ENCODE data around the gene CENPQ.
"Not testable (repeated sequence)": the region's sequence is repeated elsewhere in the genome, so short reads cannot be mapped to it uniquely, and the experiment has no call there.

The CENPQ gene, protein sequence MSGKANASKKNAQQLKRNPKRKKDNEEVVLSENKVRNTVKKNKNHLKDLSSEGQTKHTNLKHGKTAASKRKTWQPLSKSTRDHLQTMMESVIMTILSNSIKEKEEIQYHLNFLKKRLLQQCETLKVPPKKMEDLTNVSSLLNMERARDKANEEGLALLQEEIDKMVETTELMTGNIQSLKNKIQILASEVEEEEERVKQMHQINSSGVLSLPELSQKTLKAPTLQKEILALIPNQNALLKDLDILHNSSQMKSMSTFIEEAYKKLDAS

DNA sequence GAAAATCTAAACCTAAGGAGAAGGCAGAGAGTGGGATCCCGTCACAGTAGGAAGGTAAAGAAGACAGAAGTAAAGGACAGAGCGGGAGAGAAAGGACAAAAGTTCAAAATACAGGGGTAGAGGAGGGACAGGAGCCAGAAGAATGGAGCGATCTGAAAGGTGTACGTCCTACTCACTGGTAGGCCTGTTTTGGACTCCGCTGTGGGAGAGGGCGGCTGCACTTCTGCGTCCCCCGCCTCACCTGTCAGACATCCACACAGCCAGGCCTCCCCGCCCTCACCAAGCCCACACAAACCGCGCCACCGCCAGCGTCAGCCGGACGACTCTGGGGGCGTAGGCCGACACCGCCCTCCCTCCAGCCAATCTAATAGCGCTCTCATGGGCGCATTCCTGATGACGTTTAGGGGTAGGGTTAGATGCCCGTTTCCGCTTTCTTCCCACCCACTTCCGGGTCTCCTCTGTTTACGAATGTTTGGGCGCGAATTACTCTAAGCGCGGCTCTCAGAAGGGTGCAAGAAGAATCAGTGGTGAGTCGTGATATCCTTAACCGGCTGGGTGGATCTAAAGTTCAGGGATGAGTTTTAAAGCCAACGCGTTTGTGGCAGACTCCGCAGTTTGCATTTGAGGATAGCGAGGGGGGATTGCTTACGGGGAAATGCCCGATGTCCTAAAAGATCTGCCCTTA, at the start of gene CENPQ, which contains the start of gene MMUT:
Gene CENPQ, plus strand, starts transcription at position 444 of the 685 bp plus-strand sequence. CDS start 6,807 bp downstream, outside the sequence.
Gene MMUT, minus strand, starts transcription at position 327 of the 685 bp plus-strand sequence. CDS start 3,787 bp downstream, outside the sequence.
- peak; percentile 85 for DNase-seq (ENCODE audit: low read depth)

DNA sequence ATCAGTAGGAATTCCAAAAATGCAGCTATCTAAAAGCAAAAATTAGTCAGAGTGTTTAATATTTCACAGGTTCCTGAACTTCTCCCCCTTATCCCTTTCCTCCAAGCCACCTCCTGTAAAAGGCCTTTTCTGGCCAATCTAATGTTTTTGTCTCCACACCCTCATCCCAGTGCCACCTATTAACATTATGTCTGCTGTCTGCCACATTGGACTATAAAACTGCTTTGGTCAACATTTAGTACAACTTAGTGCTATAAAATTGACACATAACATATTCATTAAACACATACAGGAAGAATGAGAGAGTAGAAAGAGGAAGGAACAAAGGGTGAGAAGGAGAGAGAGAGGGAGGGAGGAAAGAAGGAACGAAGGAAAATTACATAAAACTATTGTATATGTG, 47.8 kb upstream of the CENPQ start:
- DNase-seq (ENCODE audit: low read depth), result no peak

DNA sequence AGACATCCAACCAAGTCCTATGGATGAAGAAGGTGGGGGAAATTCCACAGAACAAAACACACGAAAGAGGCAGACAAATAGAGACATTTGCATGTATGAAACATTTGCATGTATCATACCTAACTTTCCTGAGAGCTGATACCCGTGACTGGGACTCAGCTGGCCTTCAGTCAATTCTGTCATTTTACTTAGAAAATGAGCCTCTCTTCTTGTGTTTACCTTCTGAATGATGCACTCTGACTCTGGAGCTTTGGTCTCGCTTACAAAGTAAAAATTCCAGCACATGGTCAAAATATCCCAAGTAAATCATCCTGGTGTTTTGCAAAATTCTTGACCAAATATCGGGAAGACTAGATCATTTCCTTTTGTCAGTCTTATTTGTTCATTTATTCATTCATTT, 47.0 kb upstream of the CENPQ start:
- no peak for DNase-seq (ENCODE audit: low read depth)

DNA sequence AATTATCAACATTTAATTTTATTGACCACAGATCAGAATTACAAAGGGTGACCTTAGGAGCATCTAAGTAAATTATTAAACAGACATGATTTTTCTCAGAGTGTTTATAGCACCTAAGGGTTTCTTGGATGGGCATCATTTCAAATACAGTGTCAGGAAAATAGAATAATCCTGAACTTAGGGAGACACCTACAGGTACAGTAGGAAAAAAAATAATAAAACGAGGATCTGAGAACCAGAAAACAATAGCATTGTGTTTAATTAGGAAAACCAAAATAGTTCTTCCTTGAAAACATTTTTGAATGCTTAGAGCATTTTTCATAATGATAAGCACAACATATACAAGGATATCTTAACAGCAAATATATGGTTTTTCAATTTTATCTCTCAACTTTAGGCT, 39.4 kb upstream of the CENPQ start:
- no peak for DNase-seq (ENCODE audit: low read depth)

DNA sequence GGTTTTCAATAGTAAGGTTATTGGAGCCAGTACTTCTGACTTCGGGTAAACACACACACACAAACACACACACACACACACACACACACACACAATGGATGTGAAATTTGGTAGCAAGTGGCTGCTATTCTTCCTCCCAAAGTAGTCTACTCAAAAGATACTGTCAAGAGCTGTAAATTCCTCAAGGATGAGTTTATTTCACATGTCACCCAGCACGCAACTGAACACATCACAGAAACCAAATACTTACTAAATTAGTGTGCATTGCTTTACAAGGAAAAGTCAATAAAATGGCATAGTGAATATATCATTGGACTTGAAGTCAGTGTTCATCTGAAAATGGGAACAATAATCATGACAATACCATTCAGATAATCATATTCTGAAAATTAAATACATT, 33.0 kb upstream of the CENPQ start:
- no peak for DNase-seq (ENCODE audit: low read depth)

DNA sequence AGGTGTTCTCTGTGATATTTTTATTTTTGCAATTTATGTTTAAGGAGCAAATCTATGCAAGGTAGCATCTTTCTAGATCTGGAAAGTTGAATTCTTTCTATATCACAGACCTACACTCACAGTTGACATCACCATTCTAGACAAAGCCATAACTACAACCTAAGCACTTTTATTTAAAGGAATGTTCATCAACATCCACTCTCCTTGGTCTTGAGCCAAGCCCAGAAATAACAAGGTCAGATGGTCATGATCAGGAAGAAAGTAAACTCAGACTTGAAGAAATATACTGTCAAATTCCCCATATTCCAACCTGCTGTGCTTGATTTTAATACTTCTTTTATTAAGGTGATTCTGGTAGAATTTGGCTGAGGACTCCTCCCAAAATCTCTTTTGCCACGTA, 32.3 kb upstream of the CENPQ start:
- DNase-seq (ENCODE audit: low read depth), result no peak

DNA sequence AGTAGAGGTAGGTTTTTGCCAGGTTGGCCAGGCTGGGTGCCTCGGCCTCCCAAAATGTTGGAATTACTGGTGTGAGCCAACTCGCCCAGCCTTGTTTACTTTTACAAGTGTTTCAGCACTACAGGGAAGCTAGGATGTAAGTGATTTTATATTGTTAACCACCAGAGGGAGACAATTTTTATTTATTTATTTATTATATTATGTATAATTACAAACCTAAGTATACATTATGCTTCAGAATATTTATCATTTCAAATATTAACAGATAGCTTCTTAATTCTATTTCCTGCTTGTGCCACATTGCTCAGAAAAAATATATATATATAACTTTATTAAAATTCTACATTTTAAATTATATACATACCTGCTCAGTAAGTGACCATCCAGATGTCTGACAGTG, 9.9 kb upstream of the CENPQ start:
- no peak for DNase-seq (ENCODE audit: low read depth)

DNA sequence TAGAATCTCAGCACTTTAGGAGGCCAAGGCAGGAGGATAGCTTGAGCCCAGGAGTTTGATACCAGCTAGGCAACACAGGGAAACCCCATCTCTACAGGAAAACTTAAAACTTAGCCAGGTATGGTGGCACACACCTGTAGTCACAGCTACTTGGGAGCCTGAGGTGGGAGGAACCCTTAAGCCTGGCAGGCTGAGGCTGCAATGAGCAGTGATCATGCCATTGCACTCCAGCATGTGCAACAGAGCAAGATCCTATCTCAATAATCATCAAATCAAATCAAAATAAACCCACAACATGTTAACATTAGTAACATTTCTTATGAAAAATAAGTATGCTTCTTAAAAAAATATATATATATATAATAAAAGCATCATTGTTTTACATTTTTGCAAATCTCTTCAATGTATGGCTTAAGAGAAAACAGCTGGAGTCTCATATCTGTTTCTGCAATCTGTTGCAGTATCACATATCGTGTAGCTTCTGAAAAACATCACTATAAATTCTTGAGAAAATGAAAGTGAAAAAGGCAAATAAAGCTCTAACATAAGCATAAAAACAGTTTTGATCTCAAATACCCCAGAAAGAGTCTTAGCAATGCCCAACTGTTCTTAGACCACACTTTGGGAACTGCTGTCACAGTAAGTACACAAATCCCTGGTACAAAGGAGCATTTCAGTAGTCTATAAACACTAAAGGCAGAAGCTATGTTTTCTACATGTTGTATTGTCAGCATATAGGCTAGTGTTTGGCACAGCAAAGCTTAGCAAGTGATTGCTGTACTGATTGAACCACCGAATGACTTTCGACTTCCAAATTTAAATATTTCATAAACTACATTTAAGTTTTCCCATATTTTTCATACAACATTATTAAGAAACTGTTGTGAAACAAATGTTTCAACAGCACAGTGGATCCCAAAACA, 8.1 kb upstream of the CENPQ start:
- no peak for DNase-seq (ENCODE audit: low read depth)

DNA sequence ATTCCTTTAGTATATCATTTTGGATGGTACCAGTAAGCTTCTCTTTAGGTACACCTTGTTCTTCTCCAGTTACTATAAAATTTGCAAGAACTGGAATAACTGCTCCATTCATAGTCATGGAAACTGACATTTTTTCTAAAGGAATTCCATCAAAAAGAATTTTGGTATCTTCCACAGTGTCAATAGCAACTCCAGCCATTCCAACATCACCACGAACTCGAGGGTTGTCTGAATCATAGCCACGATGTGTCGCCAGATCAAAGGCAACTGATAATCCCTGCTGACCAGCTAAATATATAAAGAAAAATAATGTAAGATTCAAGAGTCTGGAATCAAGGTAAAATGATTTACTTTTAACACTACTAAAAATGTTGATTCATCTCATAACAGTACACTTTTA, 5.4 kb upstream of the CENPQ start:
- DNase-seq (ENCODE audit: low read depth), result no peak

DNA sequence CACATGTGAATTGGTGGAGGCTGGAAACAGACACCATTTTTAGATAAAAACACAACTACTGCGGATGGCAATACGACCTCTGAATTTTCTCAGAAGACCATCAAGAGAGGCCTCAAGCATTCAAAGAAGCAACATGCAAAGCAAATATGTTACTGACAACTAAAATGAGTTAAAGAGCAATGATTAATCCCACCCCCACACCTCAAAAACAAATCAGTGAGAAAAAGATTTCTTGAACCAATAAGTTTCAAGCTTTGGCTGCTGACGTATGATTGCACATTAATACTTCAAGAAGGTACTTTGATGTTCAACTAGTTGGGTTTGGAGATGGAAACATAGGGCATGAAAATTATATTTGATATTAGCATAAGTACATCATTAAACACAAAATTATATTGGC, 1.1 kb upstream of the CENPQ start:
- no peak for DNase-seq (ENCODE audit: low read depth)

DNA sequence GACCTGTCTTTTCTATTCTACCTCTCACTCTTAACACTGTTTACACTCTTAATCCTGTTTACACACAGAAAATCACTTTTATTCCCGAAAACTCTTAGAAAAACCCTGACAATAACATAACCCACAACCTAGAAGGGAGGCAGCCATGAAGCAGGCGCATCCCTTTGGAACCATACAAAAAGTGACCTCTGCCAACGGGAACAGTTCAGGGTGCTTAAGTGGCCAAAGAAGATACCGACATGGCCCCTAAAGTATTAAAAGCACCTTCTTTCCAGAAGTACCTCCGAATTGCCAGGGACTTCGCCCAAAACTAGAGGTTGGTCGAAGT, 607 bp upstream of the CENPQ start:
- no peak for DNase-seq (ENCODE audit: low read depth)

DNA sequence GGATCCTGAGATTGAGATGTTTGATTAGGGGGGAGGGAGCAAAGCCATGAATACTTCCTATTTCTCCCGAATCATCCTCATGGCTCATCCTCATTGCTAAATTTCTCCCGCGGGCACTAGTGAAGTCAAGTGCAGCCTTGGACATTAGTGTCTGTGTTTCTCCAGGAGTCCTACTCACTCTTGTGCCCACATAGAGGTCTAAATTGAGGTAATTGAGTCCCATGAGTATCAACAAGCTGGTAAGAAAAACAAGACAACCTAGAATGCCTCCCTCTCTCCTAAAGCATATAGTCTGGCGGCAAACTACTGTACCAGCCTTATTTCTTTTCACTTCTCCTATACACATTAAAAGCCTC, 420 bp downstream of the CENPQ start:
- DNase-seq (ENCODE audit: low read depth), result no peak

DNA sequence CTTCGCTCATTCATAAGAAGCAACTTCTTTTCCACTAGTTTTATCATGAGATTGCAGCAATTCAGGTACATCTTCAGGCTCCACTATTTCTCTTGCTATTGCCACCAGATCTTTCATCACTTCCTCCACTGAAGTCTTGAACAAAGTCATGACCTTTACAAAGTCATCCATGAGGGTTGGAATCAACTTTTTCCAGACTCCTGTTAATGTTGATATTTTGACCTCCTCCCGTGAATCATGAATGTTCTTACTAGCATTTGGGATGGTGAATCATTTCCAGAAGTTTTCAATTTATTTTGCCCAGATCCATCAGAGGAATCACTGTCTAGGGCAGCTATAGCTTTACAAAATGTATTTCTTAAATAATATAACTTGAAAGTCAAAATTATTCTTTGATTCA, 1.5 kb downstream of the CENPQ start:
- DNase-seq (ENCODE audit: low read depth), result no peak

DNA sequence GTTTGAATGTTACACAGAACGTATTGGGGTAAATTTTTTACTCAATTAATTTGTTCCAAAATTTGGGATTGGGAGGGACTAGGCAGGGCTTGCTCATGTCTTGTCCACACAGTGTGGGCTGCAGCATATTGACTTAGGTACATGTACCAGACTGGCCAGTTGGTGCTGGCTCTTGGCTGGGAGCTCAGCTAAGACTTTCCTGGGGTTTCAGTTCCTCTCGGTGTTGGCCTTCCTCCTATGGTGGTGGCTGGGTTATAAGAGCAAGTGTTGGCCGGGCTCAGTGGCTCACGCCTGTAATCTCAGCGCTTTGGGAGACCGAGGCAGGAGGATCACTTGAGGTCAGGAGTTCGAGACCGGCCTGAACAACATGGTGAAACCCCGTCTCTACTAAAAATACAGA, 4.9 kb downstream of the CENPQ start:
- no peak for DNase-seq (ENCODE audit: low read depth)

DNA sequence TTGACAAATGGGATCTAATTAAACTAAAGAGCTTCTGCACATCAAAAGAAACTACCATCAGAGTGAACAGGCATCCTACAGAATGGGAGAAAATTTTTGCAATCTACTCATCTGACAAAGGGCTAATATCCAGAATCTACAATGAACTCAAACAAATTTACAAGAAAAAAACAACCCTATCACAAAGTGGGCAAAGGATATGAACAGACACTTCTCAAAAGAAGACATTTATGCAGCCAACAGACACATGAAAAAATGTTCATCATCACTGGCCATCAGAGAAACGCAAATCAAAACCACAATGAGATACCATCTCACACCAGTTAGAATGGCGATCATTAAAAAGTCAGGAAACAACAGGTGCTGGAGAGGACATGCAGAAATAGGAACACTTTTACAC, 13.4 kb downstream of the CENPQ start:
- not testable (repeated sequence) for DNase-seq (ENCODE audit: low read depth)

DNA sequence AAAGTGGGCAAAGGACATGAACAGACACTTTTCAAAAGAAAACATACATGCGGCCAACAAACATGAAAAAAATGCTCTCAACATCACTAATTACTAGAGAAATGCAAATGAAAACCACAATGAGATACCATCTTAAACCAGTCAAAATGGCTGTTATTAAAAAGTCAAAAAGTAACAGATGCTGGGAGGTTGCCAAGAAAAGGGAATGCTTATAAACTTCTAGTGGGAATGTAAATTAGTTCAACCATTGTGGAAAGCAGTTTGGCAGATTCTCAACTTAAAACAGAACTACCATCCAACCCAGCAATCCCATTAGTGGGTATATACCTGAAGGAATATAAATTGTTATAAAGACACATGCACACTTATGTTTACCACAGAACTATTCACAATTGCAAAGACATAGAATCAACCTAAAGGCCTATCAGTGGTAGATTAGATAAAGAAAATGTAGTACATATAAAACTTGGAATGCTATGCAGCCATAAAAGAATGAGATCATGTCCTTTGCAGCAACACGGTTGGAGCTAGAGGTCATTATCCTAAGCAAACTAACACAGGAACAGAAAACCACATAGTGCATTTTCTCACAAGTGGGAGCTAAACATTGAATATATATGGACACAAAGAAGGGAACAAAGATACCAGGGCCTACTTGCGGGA, 16.3 kb downstream of the CENPQ start:
- no peak for DNase-seq (ENCODE audit: low read depth)

DNA sequence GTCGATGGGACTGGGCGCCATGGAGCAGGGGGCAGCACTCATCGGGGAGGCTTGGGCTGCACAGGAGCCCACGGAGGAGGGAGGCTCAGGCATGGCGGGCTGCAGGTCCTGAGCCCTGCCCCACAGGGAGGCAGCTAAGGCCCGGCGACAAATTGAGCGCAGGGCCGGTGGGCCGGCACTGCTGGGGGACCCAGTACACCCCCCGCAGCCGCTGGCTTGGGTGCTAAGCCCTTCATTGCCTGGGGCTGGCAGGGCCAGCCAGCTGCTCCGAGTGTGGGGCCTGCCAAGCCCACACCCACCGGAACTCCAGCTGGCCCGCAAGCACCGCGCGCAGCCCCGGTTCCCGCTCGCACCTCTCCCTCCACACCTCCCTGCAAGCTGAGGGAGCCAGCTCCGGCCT, 18.7 kb downstream of the CENPQ start:
- not testable (repeated sequence) for DNase-seq (ENCODE audit: low read depth)

DNA sequence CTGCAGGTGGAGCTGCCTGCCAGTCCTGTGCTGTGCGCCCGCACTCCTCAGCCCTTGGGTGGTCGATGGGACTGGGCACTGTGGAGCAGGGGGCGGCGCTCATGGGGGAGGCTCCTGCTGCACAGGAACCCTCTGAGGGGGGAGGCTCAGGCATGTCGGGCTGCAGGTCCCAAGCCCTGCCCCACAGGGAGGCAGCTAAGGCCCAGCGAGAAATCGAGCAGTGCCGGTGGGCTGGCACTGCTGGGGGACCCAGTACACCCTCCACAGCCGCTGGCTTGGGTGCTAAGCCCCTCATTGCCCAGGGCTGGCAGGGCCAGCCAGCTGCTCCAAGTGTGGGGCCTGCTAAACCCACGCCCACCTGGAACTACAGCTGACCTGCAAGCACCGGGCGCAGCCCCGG, 20.2 kb downstream of the CENPQ start:
- DNase-seq (ENCODE audit: low read depth), result not testable (repeated sequence)

DNA sequence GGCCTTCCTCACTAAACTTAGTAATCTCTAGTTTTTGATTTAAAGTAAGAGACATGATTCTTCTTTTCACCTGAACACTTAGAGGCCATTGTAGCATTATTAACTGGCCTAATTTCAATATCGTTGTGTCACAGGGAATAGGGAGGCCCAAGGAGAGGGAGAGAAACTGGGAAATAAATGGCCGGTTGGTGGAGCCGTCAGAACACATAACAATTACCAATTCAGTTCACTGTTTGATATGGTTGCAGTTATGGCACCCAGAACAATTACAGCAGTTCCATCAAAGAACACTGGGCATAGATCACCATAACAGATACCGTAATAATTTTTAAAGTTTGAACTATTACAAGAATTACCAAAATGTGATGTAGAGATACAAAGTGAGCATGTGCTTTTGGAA, 27.5 kb downstream of the CENPQ start:
- DNase-seq (ENCODE audit: low read depth), result no peak

DNA sequence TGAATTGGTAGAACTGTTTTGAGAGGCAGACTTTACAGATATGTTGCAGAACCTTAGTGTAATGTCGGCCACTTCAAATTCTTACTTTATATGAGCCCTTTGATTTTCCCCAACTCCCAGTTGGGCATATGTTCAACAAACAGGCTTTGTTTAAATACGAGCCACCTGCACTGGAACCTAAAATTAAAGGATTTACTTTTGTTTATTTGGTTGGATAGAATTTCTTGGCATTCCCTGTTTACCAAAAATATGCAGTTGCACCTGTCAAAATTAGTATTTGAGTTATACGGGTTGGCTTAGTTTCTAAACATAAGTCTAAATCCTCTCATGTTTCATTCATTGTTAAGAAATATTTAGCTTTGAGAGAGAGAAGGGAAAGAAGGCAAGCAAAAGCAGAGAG, 34.1 kb downstream of the CENPQ start:
- DNase-seq (ENCODE audit: low read depth), result no peak

DNA sequence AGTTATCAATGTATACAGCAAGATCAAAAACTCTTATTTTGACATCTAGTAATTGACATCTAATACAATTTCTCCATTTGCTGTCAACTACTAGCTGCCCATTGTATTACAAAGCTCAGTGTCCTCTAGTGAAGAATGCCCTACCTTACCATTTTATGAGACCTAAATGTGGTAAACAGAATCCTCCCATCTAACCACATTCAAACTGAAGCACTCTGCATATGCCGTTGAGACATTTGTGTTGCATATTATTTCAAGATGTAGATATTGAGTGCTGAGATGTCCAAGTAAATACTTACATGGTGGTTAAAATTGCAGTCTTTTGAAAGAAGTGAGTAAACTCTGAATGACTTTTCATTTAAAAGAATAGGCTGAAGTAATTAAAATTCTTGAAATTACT, 36.0 kb downstream of the CENPQ start:
- no peak for DNase-seq (ENCODE audit: low read depth)

DNA sequence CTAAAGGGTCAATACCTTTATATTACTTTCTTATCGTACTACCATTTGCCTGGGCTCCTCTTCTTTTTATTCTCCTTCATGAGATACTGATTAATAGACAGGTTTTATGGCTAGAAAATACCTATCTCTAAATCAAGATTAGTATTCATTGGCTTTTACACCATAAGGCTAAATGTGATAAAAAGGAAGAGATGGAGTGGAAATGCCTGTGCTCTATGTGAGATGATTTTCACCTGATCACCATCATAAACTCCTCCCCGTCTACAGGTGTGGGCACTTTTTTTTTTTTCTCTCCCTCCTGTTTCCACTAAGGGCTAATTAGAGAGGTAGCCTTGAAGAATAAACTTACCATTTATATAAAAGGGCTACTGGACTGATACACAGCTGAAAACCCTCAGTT, 36.5 kb downstream of the CENPQ start, which contains the start of gene GLYATL3:
Gene GLYATL3, plus strand, starts transcription at position 301 of the 400 bp plus-strand sequence. CDS start 12,068 bp downstream, outside the sequence.
- DNase-seq (ENCODE audit: low read depth), result no peak
